KMS-11 (cell line): Measurements from ENCODE around the gene CLDN4.

Source experiments
- H2AFZ ChIP-seq: fragments of 200-600 bp; sonication (generic); 2 replicates; pipeline ENCODE4 v1.6.1; 2016; ENCODE audit warnings: antibody characterized with exemption, mixed run types, low read depth
- H3K27ac ChIP-seq: fragments of 200-600 bp; sonication (generic); 2 replicates; pipeline ENCODE4 v1.6.1; 2016; ENCODE audit warnings: mild to moderate bottlenecking, mixed run types
- H3K27me3 ChIP-seq: fragments of 200-600 bp; sonication (generic); 2 replicates; pipeline ENCODE4 v1.6.1; 2017; ENCODE audit warnings: mild to moderate bottlenecking, low read depth, mixed run types, moderate library complexity; ENCODE audit not compliant: insufficient read depth
- H3K36me3 ChIP-seq: fragments of 200-600 bp; sonication (generic); 2 replicates; pipeline ENCODE4 v1.6.1; 2017; ENCODE audit warnings: mild to moderate bottlenecking, mixed run types; ENCODE audit not compliant: insufficient read depth
- H3K4me1 ChIP-seq: fragments of 200-600 bp; sonication (generic); 2 replicates; pipeline ENCODE4 v1.6.1; 2016; ENCODE audit warnings: mild to moderate bottlenecking, low read depth, mixed run types; ENCODE audit not compliant: poor library complexity, severe bottlenecking
- H3K4me2 ChIP-seq: fragments of 200-600 bp; sonication (generic); 2 replicates; pipeline ENCODE4 v1.7.0; 2016; ENCODE audit warnings: mild to moderate bottlenecking, mixed run types
- H3K4me3 ChIP-seq: fragments of 200-600 bp; sonication (generic); IDR thresholded peaks from 2 replicates; pipeline ENCODE4 v1.6.1; 2017; ENCODE audit warnings: low read depth, low read length, mixed read lengths; ENCODE audit not compliant: insufficient read depth
- H3K79me2 ChIP-seq: fragments of 200-600 bp; sonication (generic); 2 replicates; pipeline ENCODE4 v1.6.1; 2016; ENCODE audit warnings: low read depth, mixed run types; ENCODE audit not compliant: insufficient read depth
- H3K9ac ChIP-seq: fragments of 200-600 bp; sonication (generic); 2 replicates; pipeline ENCODE4 v1.6.1; 2016; ENCODE audit warnings: mild to moderate bottlenecking, mixed run types
- H4K20me1 ChIP-seq: fragments of 200-600 bp; sonication (generic); 2 replicates; pipeline ENCODE4 v1.6.1; 2016; ENCODE audit warnings: mild to moderate bottlenecking, mixed run types; ENCODE audit not compliant: insufficient read depth
- CTCF ChIP-seq: fragments of 200-600 bp; sonication (generic); conservative IDR thresholded peaks from 2 replicates; pipeline ENCODE4 v1.6.1; 2017; ENCODE audit warnings: low read depth, mild to moderate bottlenecking, antibody characterized with exemption, low read length, moderate library complexity, mixed read lengths

Gene CLDN4

GRCh38 chr7:73856941-73857340 is 26.1 kb downstream of the CLDN4 start:
- H2AFZ ChIP-seq = no peak overlapping the region
- no peaks in the 10 kb centered on the region for H4K20me1 ChIP-seq
- no peaks in the 10 kb centered on the region for H3K36me3 ChIP-seq
- H3K4me1 ChIP-seq = peaks cover 14% of the 10 kb centered on the region
- no peak overlapping the region for H3K4me3 ChIP-seq
- no peak overlapping the region for H3K9ac ChIP-seq
- no peak overlapping the region for H3K4me2 ChIP-seq
- H3K27me3 ChIP-seq = peaks cover 23% of the 10 kb centered on the region; the same call in 1 of the 2 replicates
- H3K79me2 ChIP-seq = no peaks in the 10 kb centered on the region
- TF ChIP-seq CTCF = no peak
- H3K27ac ChIP-seq = no peak overlapping the region

GRCh38 chr7:73858807-73859206 is 28.0 kb downstream of the CLDN4 start:
- H3K36me3 ChIP-seq = no peaks in the 10 kb centered on the region
- H4K20me1 ChIP-seq = no peaks in the 10 kb centered on the region
- H3K4me3 ChIP-seq = no peak overlapping the region
- H2AFZ ChIP-seq = no peak overlapping the region
- peaks cover 23% of the 10 kb centered on the region; the same call in 1 of the 2 replicates for H3K27me3 ChIP-seq
- H3K9ac ChIP-seq = no peak overlapping the region
- no peak for TF ChIP-seq CTCF
- no peaks in the 10 kb centered on the region for H3K79me2 ChIP-seq
- no peak overlapping the region for H3K4me2 ChIP-seq
- H3K4me1 ChIP-seq = peaks cover 5% of the 10 kb centered on the region
- H3K27ac ChIP-seq = no peak overlapping the region

- no peaks in the 10 kb centered on the region for H4K20me1 ChIP-seq
- no peak within 1 kb of the TSS for H3K9ac ChIP-seq
- H3K27ac ChIP-seq = no peak within 1 kb of the TSS
- no peaks in the 10 kb centered on the region for H3K79me2 ChIP-seq
- no peaks in the 10 kb centered on the region for H3K36me3 ChIP-seq
- H3K4me3 ChIP-seq = no peak within 1 kb of the TSS
- peaks cover 3% of the 10 kb centered on the region for H3K4me1 ChIP-seq
- H3K27me3 ChIP-seq = peaks cover 16% of the 10 kb centered on the region; the same call in 1 of the 2 replicates
- H2AFZ ChIP-seq = no peak within 1 kb of the TSS
- H3K4me2 ChIP-seq = no peak within 1 kb of the TSS
- no peak for TF ChIP-seq CTCF
Observed at GRCh38 chr7:73860859-73861258, 30.1 kb downstream of the CLDN4 start, which contains the start of gene TMEM270. Gene TMEM270, plus strand, starts transcription at chr7:73861159. Its CDS starts 36 bp downstream, at chr7:73861195.

GRCh38 chr7:73861305-73861704 is 30.5 kb downstream of the CLDN4 start:
- Histone ChIP-seq H3K36me3 (no peaks in the 10 kb centered on the region), H3K79me2 (no peaks in the 10 kb centered on the region), H3K27ac (no peak overlapping the region), H2AFZ (no peak overlapping the region), H3K4me3 (no peak overlapping the region), H3K4me1 (no peaks in the 10 kb centered on the region), H3K4me2 (no peak overlapping the region), H4K20me1 (no peaks in the 10 kb centered on the region), H3K27me3 (peaks cover 16% of the 10 kb centered on the region; the same call in 1 of the 2 replicates), H3K9ac (no peak overlapping the region)
- no peak for TF ChIP-seq CTCF
